Tibial nerve (tissue), 4 donors: Measurements from ENCODE around the gene PRM2. TPM values are rescaled to one million over a fixed set of nuclear protein-coding genes. Genes with fewer than 3 reads are reported as not detected.

Source experiments
- DNase-seq, 2 donors: peaks; one replicate each; pipeline ENCODE4 v3.0.0-alpha.2; 2019; ENCODE audit warnings: low spot score in 2 of 2
- H3K27ac ChIP-seq, 4 donors: fragments of 200-600 bp; sonication (generic) in 3 of 4; one replicate each; pipeline ENCODE4 v1.5.1; 2017 to 2019; ENCODE audit warnings: mild to moderate bottlenecking in 1 of 4
- H3K27me3 ChIP-seq, 2 donors: fragments of 200-600 bp; sonication (generic) in 1 of 2; one replicate each; pipeline versions ENCODE4 v1.5.1 to v1.6.0; 2017 to 2019
- H3K36me3 ChIP-seq, 3 donors: fragments of 200-600 bp; sonication (generic); one replicate each; pipeline ENCODE4 v1.5.1; 2018 to 2019
- H3K4me1 ChIP-seq, 4 donors: fragments of 200-600 bp; sonication (generic) in 3 of 4; one replicate each; pipeline ENCODE4 v1.5.1; 2017 to 2019
- H3K4me3 ChIP-seq, 4 donors: fragments of 200-600 bp; sonication (generic) in 3 of 4; one replicate each; pipeline ENCODE4 v1.5.1; 2017 to 2019; ENCODE audit warnings: mild to moderate bottlenecking in 1 of 4, moderate library complexity in 1 of 4
- H3K9me3 ChIP-seq, 4 donors: fragments of 200-600 bp; sonication (generic) in 3 of 4; one replicate each; pipeline ENCODE4 v1.5.1; 2017 to 2019
- EP300 ChIP-seq, 2 donors: sonication (generic); formaldehyde crosslinking; IDR thresholded peaks; one replicate each; pipeline ENCODE4 v1.6.1; 2017; ENCODE audit warnings: antibody characterized with exemption in 2 of 2, mild to moderate bottlenecking in 1 of 2
- POLR2A ChIP-seq, 2 donors: fragments of 450-650 bp; IDR thresholded peaks; one replicate each; pipeline ENCODE4 v1.6.1; 2017; ENCODE audit warnings: antibody characterized with exemption in 2 of 2, mild to moderate bottlenecking in 2 of 2, moderate library complexity in 2 of 2
- WGBS, 2 donors: methylation state at CpG; one replicate each; pipeline ENCODE4 v1.1.5; 2018; 5-methylcytosine and 5-hydroxymethylcytosine counted together
- small RNA-seq: library from RNA; depleted of rRNA; stranded (forward); fragments of <200 nt; gene quantifications from one replicate; pipeline ENCODE3, GENCODE V24; 2016
- total RNA-seq, 4 donors: library from RNA; depleted of rRNA; stranded (reverse); fragments of >200 nt; gene quantifications; one replicate each; pipeline ENCODE4 v1.1.0, GENCODE V29; 2016
- TF ChIP-seq, protein P1 (sequence below), 5 experiments: fragments of 200-600 bp in 3 of 5; fragments of 450-650 bp in 2 of 5; sonication (generic) in 3 of 5; IDR thresholded peaks; one replicate each; pipeline ENCODE4 v1.5.1; 2016 to 2019; ENCODE audit warnings: antibody characterized with exemption in 5 of 5, mild to moderate bottlenecking in 3 of 5, moderate library complexity in 2 of 5

The PRM2 gene
- total RNA-seq, 4 donors from 2014 or later = not detected

- DNase-seq = no peak
- Histone ChIP-seq H3K4me3 (no peak overlapping the region), H3K27me3 (peaks cover 0 to 3% of the 10 kb centered on the region in 2 donors), H3K36me3 (no peaks in the 10 kb centered on the region), H3K4me1 (peaks cover 0 to 22% (median 3%) of the 10 kb centered on the region in 4 donors), H3K9me3 (no peaks in the 10 kb centered on the region), H3K27ac (no peak overlapping the region)
- TF ChIP-seq, protein P1, sequence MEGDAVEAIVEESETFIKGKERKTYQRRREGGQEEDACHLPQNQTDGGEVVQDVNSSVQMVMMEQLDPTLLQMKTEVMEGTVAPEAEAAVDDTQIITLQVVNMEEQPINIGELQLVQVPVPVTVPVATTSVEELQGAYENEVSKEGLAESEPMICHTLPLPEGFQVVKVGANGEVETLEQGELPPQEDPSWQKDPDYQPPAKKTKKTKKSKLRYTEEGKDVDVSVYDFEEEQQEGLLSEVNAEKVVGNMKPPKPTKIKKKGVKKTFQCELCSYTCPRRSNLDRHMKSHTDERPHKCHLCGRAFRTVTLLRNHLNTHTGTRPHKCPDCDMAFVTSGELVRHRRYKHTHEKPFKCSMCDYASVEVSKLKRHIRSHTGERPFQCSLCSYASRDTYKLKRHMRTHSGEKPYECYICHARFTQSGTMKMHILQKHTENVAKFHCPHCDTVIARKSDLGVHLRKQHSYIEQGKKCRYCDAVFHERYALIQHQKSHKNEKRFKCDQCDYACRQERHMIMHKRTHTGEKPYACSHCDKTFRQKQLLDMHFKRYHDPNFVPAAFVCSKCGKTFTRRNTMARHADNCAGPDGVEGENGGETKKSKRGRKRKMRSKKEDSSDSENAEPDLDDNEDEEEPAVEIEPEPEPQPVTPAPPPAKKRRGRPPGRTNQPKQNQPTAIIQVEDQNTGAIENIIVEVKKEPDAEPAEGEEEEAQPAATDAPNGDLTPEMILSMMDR (IDR thresholded peaks at IDR 0.05) = no peak
- TF ChIP-seq EP300 (IDR thresholded peaks at IDR 0.05) (no peak), POLR2A (IDR thresholded peaks at IDR 0.05) (no peak)
- 73 to 77% methylated on average over 5 of the region's 5 CpGs for WGBS, 2 donors
Measured at GRCh38 chr16:11229432-11229831, 46.8 kb downstream of the PRM2 start.

DNA sequence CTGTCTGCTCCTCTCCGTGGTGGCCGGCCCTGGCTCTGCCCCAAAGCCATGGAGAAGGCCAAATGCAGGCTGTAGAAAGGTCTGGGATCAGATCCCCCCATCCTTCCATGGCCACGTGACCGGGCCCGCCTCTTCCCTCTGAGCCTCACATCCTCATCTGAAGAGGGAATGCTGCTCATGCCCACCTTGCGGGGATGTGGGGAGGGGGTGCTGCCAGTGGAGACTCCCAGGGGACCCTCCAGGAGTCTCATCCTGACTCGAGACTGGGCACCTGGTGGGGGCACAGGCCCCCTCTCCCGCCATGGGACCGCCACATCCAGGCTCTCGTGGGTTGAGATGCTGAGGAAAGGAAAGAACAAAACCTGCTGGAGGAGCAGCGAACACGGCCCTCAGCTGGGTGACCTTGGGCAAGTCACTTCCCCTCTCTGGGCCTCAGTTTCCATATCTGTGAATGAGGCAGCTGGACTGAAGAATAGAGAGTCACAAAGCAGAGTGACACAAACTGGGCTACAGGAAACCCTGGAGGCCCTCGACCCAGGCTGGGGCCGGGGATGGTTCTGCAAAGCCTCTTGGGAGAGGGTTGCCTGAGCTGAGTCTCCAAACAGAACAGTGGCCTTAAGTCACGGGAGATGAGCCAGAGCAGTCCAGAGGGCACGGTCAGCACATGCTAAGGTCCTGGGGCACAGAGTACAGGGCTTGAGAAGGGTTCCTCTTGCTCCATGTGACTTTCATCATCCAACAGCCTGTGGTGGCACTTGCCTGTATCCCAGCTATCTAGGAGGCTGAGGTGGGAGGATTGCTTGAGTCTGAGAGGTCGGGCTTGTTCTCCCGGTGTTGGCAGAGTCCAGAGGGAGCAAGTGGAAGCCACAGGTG lies 50.4 kb downstream of the PRM2 start:
- Histone ChIP-seq H3K27me3 (no peaks in the 10 kb centered on the region), H3K27ac (peak overlapping the region in 1 of 4 donors; percentile 68), H3K9me3 (no peaks in the 10 kb centered on the region), H3K36me3 (no peaks in the 10 kb centered on the region), H3K4me3 (peak overlapping the region in 1 of 4 donors; percentile 10), H3K4me1 (peaks cover 0 to 24% (median 4%) of the 10 kb centered on the region in 4 donors)
- WGBS, 2 donors = 84 to 90% methylated on average over 15 to 17 of the region's 18 CpGs
- DNase-seq = no peak
- TF ChIP-seq POLR2A (IDR thresholded peaks at IDR 0.05) (no peak), EP300 (IDR thresholded peaks at IDR 0.05) (no peak)
- TF ChIP-seq, protein P1 (IDR thresholded peaks at IDR 0.05) = no peak

Small RNA genes within 50 kb of the gene (small RNA-seq; reads per million reads assigned to genes)
- gene MIR548H2 = not detected
- gene RF00019 = not detected
- gene RF00554 = not detected

Other genes with a start within 250 kb of the PRM2 start
- gene SOCS1, start 20.3 kb downstream of the PRM2 start, total RNA-seq = 10 to 100 TPM in 2 of 4 donors, 1 to 10 TPM in 2; 7.4 to 29.6 (median 14.7) TPM
- not detected for gene TNP2, start 7.2 kb downstream of the PRM2 start, total RNA-seq
- gene PRM3, start 2.9 kb downstream of the PRM2 start, total RNA-seq = not detected
- gene PRM1, start 4.8 kb upstream of the PRM2 start, total RNA-seq = not detected
- 1 to 10 TPM in 3 of 4 donors, not detected in 1; 1.3 to 4.0 (median 2.0) TPM for gene RMI2, start 69.0 kb upstream of the PRM2 start, total RNA-seq